GM21526 (cell line): ENCODE results near the gene CYSLTR1.
"Not testable (repeated sequence)": the region's sequence is repeated elsewhere in the genome, so short reads cannot be mapped to it uniquely, and the experiment has no call there.

Source experiments
- ATAC-seq: cut with Tn5 transposase; IDR thresholded peaks from one replicate; pipeline ENCODE4 v1.9.1; 2021; ENCODE audit warnings: moderate library complexity; ENCODE audit not compliant: unreplicated experiment, low FRiP score

Gene CYSLTR1

DNA sequence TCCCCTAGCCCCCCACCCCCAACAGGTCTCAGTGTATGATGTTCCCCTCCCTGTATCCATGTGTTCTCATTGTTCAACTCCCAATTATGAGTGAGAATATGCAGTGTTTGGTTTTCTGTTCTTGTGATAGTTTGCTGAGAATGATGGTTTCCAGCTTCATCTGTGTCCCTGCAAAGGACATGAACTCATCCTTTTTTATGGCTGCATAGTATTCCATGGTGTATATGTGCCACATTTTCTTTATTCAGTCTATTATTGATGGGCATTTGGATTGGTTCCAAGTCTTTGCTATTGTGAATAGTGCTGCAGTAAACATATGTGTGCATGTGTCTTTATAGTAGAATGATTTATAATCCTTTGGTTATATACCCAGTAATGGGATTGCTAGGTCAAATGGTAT, 101.4 kb downstream of the CYSLTR1 start:
- not testable (repeated sequence) for ATAC-seq
